Right hindlimb (tissue), 1 donor: Measurements from ENCODE around the gene EP300.
"Not testable (repeated sequence)": the region's sequence is repeated elsewhere in the genome, so short reads cannot be mapped to it uniquely, and the experiment has no call there.

Experiments
- DNase-seq: peaks from one replicate; pipeline ENCODE4 v3.0.0-alpha.2; 2018

The EP300 gene

GRCh38 chr22:41157083-41157482 lies 64.7 kb downstream of the EP300 start:
- no peak for DNase-seq

GRCh38 chr22:41169157-41169556 lies 76.8 kb downstream of the EP300 start:
- DNase-seq, result no peak

GRCh38 chr22:41171996-41172395 lies 79.6 kb downstream of the EP300 start:
- DNase-seq, result no peak

GRCh38 chr22:41175546-41175945 lies 83.2 kb downstream of the EP300 start:
- DNase-seq, result no peak

- DNase-seq, result peak; percentile 35
These were observed 84.7 kb downstream of the EP300 start for GRCh38 chr22:41177040-41177621.

GRCh38 chr22:41177622-41178424 lies 85.4 kb downstream of the EP300 start:
- peak; percentile 27 for DNase-seq

GRCh38 chr22:41178425-41178975 lies 86.1 kb downstream of the EP300 start:
- DNase-seq, result peak; percentile 32

GRCh38 chr22:41180362-41180761 lies 88.0 kb downstream of the EP300 start:
- DNase-seq, result not testable (repeated sequence)

- DNase-seq, result no peak
These were observed 88.5 kb downstream of the EP300 start for GRCh38 chr22:41180926-41181325.

GRCh38 chr22:41181349-41182241 lies 89.2 kb downstream of the EP300 start:
- no peak for DNase-seq

GRCh38 chr22:41184679-41185078 lies 92.3 kb downstream of the EP300 start:
- DNase-seq, result no peak

- no peak for DNase-seq
These were observed 99.1 kb downstream of the EP300 start for GRCh38 chr22:41191467-41191866.

GRCh38 chr22:41193829-41194228 lies 101.4 kb downstream of the EP300 start:
- no peak for DNase-seq

GRCh38 chr22:41197038-41197972 lies 104.9 kb downstream of the EP300 start:
- peak; percentile 87 for DNase-seq

- no peak for DNase-seq
These were observed 105.7 kb downstream of the EP300 start for GRCh38 chr22:41198027-41198580.

- no peak for DNase-seq
These were observed 108.7 kb downstream of the EP300 start for GRCh38 chr22:41201141-41201540.

GRCh38 chr22:41203118-41203517 lies 110.7 kb downstream of the EP300 start:
- DNase-seq, result no peak

GRCh38 chr22:41204066-41204465 lies 111.7 kb downstream of the EP300 start:
- DNase-seq, result no peak

- DNase-seq, result peak; percentile 99
These were observed 112.9 kb downstream of the EP300 start, which contains the start of gene L3MBTL2 for GRCh38 chr22:41204992-41205900. Gene L3MBTL2, plus strand, starts transcription at chr22:41205312. Its CDS starts 51 bp downstream, at chr22:41205363.

GRCh38 chr22:41206719-41207118 lies 114.3 kb downstream of the EP300 start:
- no peak for DNase-seq
